ENCODE results near the gene PDLIM1. TPM values are rescaled to one million over a fixed set of nuclear protein-coding genes. Genes with fewer than 3 reads are reported as not detected.

Gene PDLIM1
- total and polyA plus RNA-seq, 9 of the 15 experiments (the other 6 are each of a cell fraction or from before 2014, with no cell fraction given) = 19.8 to 164 (median 39.1) TPM

DNA sequence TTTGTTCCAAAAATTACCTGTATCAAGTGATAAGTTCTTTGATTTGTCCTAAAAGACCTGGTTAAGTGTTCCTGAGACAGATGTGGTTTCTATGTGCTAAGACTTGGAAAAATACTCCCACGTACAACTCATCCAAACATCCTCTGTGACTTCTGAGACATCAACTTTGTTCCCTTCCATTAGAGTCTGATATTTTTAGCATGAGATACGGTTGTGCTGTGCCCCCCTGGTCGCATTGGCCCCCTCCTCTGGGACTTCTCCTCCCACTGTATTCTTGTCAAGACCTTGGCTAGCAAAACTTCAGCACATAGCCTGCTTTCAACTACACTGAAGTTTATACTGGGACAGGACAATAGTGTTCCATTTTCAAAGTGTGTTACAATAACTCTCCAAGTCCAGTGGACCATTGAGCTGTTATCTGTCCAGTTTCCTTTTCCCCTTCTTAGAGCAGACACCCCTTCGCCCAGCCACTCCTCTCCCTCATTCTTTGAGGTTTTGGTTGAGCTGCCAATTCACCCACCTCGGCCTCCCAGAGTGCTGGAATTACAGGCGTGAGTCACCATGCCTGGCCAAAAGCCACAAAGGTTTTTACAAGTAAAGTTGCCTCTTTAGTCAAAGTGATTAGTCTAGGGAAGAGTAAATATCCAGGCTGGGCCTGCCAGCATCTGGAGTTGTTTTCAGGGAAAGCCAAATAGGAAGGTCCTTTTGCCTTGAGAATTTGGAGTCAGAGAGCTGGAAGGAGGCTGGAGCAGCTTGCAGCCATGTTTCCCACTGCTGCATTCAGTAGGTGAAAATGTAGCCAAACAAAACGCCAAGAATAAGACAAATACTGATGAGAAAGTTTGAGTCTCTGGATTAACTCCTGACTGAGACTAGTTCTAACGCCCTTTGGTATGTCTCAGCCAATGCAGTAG lies 17.8 kb upstream of the PDLIM1 start (continued):
- TF ChIP-seq ARID2 (IDR thresholded peaks at IDR 0.05) (no peak), L3MBTL2 (IDR thresholded peaks at IDR 0.05) (no peak), HNRNPUL1 (IDR thresholded peaks at IDR 0.05; ENCODE audit: low read length) (no peak), CEBPG (CRISPR knock-in tag; IDR thresholded peaks at IDR 0.05) (no peak), CEBPG (tag; conservative IDR thresholded peaks at IDR 0.05 in 1 of 2, IDR thresholded peaks at IDR 0.05 in 1 of 2) (no peak), SNRNP70 (optimal IDR thresholded peaks at IDR 0.05; ENCODE audit: low read depth, low read length) (no peak), DMBX1 (CRISPR knock-in tag; IDR thresholded peaks at IDR 0.05; ENCODE audit: borderline replicate concordance) (no peak), SMARCA4 (IDR thresholded peaks at IDR 0.05) (peak; percentile 83), ZNF224 (CRISPR knock-in tag; IDR thresholded peaks at IDR 0.05) (no peak), BRF1 (IDR thresholded peaks at IDR 0.05; ENCODE audit: borderline replicate concordance, extremely low read depth, insufficient read length) (no peak), NCOA2 (IDR thresholded peaks at IDR 0.05; ENCODE audit: partially characterized antibody in 2 of 2) (no peak), ZNF347 (CRISPR knock-in tag; IDR thresholded peaks at IDR 0.05; ENCODE audit: low read depth) (no peak), JUNB (CRISPR knock-in tag; conservative IDR thresholded peaks at IDR 0.05) (no peak), ZBED1 (IDR thresholded peaks at IDR 0.05) (no peak), HMBOX1 (IDR thresholded peaks at IDR 0.05) (peak; percentile 96), HMGN3 (IDR thresholded peaks at IDR 0.05; ENCODE audit: borderline replicate concordance, extremely low read depth, insufficient read length, low read depth, low read length) (no peak), GTF2B (IDR thresholded peaks at IDR 0.05; ENCODE audit: extremely low read depth, insufficient read length) (no peak), ZNF780A (CRISPR knock-in tag; IDR thresholded peaks at IDR 0.05) (no peak), NFATC3 (IDR thresholded peaks at IDR 0.05) (no peak), POLR2H (tag; IDR thresholded peaks at IDR 0.05; ENCODE audit: low read depth) (no peak), BRD4 (IDR thresholded peaks at IDR 0.05) (no peak)
- TF ChIP-seq, protein P1, sequence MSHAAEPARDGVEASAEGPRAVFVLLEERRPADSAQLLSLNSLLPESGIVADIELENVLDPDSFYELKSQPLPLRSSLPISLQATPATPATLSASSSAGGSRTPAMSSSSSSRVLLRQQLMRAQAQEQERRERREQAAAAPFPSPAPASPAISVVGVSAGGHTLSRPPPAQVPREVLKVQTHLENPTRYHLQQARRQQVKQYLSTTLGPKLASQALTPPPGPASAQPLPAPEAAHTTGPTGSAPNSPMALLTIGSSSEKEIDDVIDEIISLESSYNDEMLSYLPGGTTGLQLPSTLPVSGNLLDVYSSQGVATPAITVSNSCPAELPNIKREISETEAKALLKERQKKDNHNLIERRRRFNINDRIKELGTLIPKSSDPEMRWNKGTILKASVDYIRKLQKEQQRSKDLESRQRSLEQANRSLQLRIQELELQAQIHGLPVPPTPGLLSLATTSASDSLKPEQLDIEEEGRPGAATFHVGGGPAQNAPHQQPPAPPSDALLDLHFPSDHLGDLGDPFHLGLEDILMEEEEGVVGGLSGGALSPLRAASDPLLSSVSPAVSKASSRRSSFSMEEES (CRISPR knock-in tag; IDR thresholded peaks at IDR 0.05) = no peak
- TF ChIP-seq, protein P2, sequence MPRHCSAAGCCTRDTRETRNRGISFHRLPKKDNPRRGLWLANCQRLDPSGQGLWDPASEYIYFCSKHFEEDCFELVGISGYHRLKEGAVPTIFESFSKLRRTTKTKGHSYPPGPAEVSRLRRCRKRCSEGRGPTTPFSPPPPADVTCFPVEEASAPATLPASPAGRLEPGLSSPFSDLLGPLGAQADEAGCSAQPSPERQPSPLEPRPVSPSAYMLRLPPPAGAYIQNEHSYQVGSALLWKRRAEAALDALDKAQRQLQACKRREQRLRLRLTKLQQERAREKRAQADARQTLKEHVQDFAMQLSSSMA (CRISPR knock-in tag; IDR thresholded peaks at IDR 0.05) = no peak
- TF ChIP-seq, protein P3, sequence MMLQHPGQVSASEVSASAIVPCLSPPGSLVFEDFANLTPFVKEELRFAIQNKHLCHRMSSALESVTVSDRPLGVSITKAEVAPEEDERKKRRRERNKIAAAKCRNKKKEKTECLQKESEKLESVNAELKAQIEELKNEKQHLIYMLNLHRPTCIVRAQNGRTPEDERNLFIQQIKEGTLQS (IDR thresholded peaks at IDR 0.05) = peak; percentile 87
- TF ChIP-seq, protein P3 (CRISPR knock-in tag; conservative IDR thresholded peaks at IDR 0.05) = no peak

Data from K562 (cell line).